ENCODE measurements around the gene FDCSP. TPM values are rescaled to one million over a fixed set of nuclear protein-coding genes. Genes with fewer than 3 reads are reported as not detected.

The FDCSP gene
- total and polyA plus RNA-seq, 2 donors (not counting 3 experiments of a cell fraction or from before 2014, with no cell fraction given), result not detected

- no peaks in the 10 kb centered on the region for H3K36me3 ChIP-seq (ENCODE audit: control insufficient read depth in 2 of 2, extremely low read depth in 1 of 2, insufficient read depth in 2 of 2, low read length in 2 of 2)
- no peaks in the 10 kb centered on the region for H3K9me3 ChIP-seq (replicated peaks; ENCODE audit: control insufficient read depth, insufficient read depth, low read length)
- DNase-seq (ENCODE audit: low read depth, low spot score) (no peak), FAIRE-seq (no peak)
- H3K9me1 ChIP-seq (replicated peaks; ENCODE audit: control insufficient read depth, extremely low read depth, insufficient read depth, low read length), result no peaks in the 10 kb centered on the region
- no peaks in the 10 kb centered on the region for H3K4me1 ChIP-seq (ENCODE audit: control insufficient read depth, extremely low read depth, insufficient read depth, low read length)
- dilution Hi-C loops (cut with MboI; ENCODE audit: extremely low pct_ligation_motif_present, low sequenced_read_pairs) (no loop called here), intact Hi-C loops (cut with micrococcal nuclease) (no loop called here)
- no peak overlapping the region for H3K4me3 ChIP-seq (replicated peaks in 1 of 3; ENCODE audit: insufficient read depth in 1 of 3, low read depth in 1 of 3, low read length in 3 of 3)
- ChIA-PET POLR2A (no interaction called here), CTCF (interaction anchor here (1.0 kb wide), 1 partner anchor 500 kb away, joined by 3 read pairs; no protein-coding TSS in a partner anchor)
- no peaks in the 10 kb centered on the region for H3K79me2 ChIP-seq (ENCODE audit: control insufficient read depth, insufficient read depth, low read length)
- no peak overlapping the region for H3K9ac ChIP-seq (replicated peaks; ENCODE audit: extremely low read depth, insufficient read depth, low read length)
- no peak overlapping the region for H3K4me2 ChIP-seq (ENCODE audit: insufficient read depth, low read length)
- H2AFZ ChIP-seq (ENCODE audit: low read depth, low read length), result no peak overlapping the region
- no peak overlapping the region for H3K27ac ChIP-seq (ENCODE audit: insufficient read depth, low read depth, low read length)
- peaks cover 0 to 1% of the 10 kb centered on the region in 2 experiments for H3K27me3 ChIP-seq (ENCODE audit: control insufficient read depth in 2 of 2, insufficient read depth in 2 of 2, low read length in 2 of 2)
- no peak for TF ChIP-seq JUN (IDR thresholded peaks at IDR 0.05; ENCODE audit: borderline replicate concordance, insufficient read depth, insufficient read length, low read depth)
- no peak for TF ChIP-seq FOS (IDR thresholded peaks at IDR 0.05; ENCODE audit: borderline replicate concordance, insufficient read depth, low read length)
- TF ChIP-seq MAX (IDR thresholded peaks at IDR 0.05; ENCODE audit: insufficient read depth, insufficient read length), result no peak
- no peak for TF ChIP-seq GATA2 (IDR thresholded peaks at IDR 0.05; ENCODE audit: insufficient read depth, insufficient read length, low read depth, low read length)
- no peak for TF ChIP-seq POLR2AphosphoS5 (IDR thresholded peaks at IDR 0.05; ENCODE audit: insufficient read depth, low read depth, low read length)
- no peak for TF ChIP-seq POLR2A (IDR thresholded peaks at IDR 0.05; ENCODE audit: low read depth, low read length)
- TF ChIP-seq CTCF (IDR thresholded peaks at IDR 0.05; ENCODE audit: extremely low read depth in 1 of 2, insufficient read depth in 1 of 2, low read depth in 1 of 2, low read length in 2 of 2), result no peak
- TF ChIP-seq MYC (IDR thresholded peaks at IDR 0.05; ENCODE audit: low read depth, low read length), result no peak
- no peak for TF ChIP-seq EZH2 (IDR thresholded peaks at IDR 0.05; ENCODE audit: borderline replicate concordance, low read depth, low read length, severe bottlenecking)
- no peaks in the 10 kb centered on the region for H4K20me1 ChIP-seq (replicated peaks; ENCODE audit: control insufficient read depth, extremely low read depth, insufficient read depth, low read length)
- BruUV-seq (replicated peaks), result no TSS peak
These were observed 35.3 kb upstream of the FDCSP start for GRCh38 chr4:70190579-70190978.
